HepG2 (cell line): ENCODE measurements around the gene NOP56. TPM values are rescaled to one million over a fixed set of nuclear protein-coding genes. Genes with fewer than 3 reads are reported as not detected.
A peak's percentile ranks its signal among the peaks of the same experiment; 100 is the strongest.

Experiments
- BHLHE40 ChIP-seq: IDR thresholded peaks from 2 replicates; pipeline ENCODE4 v1.6.1; 2011; ENCODE audit warnings: low read length, improper control_type of control experiment
- ZFYVE20 ChIP-seq: sonication (generic); formaldehyde crosslinking; IDR thresholded peaks from 2 replicates; pipeline ENCODE4 v1.8.0; 2023; ENCODE audit warnings: low read depth, mild to moderate bottlenecking, moderate library complexity, missing genetic modification reagents, borderline replicate concordance
- ZNF17 ChIP-seq: sonication (generic); formaldehyde crosslinking; IDR thresholded peaks from 2 replicates; pipeline ENCODE4 v1.5.0; 2020; ENCODE audit warnings: mild to moderate bottlenecking, missing genetic modification reagents
- ZNF251 ChIP-seq: sonication (generic); formaldehyde crosslinking; IDR thresholded peaks from 2 replicates; pipeline ENCODE4 v1.9.0; 2021; ENCODE audit warnings: mild to moderate bottlenecking, missing genetic modification reagents
- ZNF891 ChIP-seq: sonication (generic); formaldehyde crosslinking; IDR thresholded peaks from 2 replicates; pipeline ENCODE4 v1.5.0; 2020; ENCODE audit warnings: mild to moderate bottlenecking, missing genetic modification reagents
- ZSCAN22 ChIP-seq: sonication (generic); formaldehyde crosslinking; IDR thresholded peaks from 2 replicates; pipeline ENCODE4 v1.4.0; 2020; ENCODE audit warnings: mild to moderate bottlenecking, missing genetic modification reagents
- ZSCAN9 ChIP-seq: IDR thresholded peaks from 2 replicates; pipeline ENCODE4 v1.6.1; 2016; ENCODE audit warnings: borderline replicate concordance
- polyA plus RNA-seq, 8 experiments: library from polyadenylated mRNA; depleted of rRNA in 3 of 8; stranded (reverse) in 7 of 8; unstranded in 1 of 8; fragments of >200 nt; fragmentation: Illumina TruSeq in 4 of 8; extraction: Trizol in 4 of 8; gene quantifications; 2 replicates each; pipeline versions ENCODE4 v1.2.1 to v1.2.3, GENCODE V29; 2011 to 2016; ENCODE audit warnings: low read depth in 4 of 8, missing spikeins in 1 of 8, mixed read lengths in 1 of 8; ENCODE audit not compliant: insufficient read depth in 1 of 8
- total RNA-seq, 5 experiments: library from RNA; depleted of rRNA; stranded (reverse); fragments of >200 nt; fragmentation: Illumina TruSeq; extraction: Trizol; gene quantifications; 2 replicates each; pipeline ENCODE4 v1.2.3, GENCODE V29; 2016; ENCODE audit warnings: low read depth in 1 of 5
- TF ChIP-seq, protein P1 (sequence below): sonication (generic); formaldehyde crosslinking; IDR thresholded peaks from 2 replicates; pipeline ENCODE4 v1.4.0; 2020; ENCODE audit warnings: missing genetic modification reagents
- TF ChIP-seq, protein P2 (sequence below): IDR thresholded peaks from 2 replicates; pipeline ENCODE4 v1.4.0; 2020; ENCODE audit warnings: mild to moderate bottlenecking, missing genetic modification reagents
- TF ChIP-seq, protein P3 (sequence below): sonication (generic); formaldehyde crosslinking; IDR thresholded peaks from 2 replicates; pipeline ENCODE4 v1.4.0; 2020; ENCODE audit warnings: mild to moderate bottlenecking, missing genetic modification reagents
- TF ChIP-seq, protein P4 (sequence below): sonication (generic); formaldehyde crosslinking; IDR thresholded peaks from 2 replicates; pipeline ENCODE4 v1.8.0; 2022; ENCODE audit warnings: missing genetic modification reagents, mild to moderate bottlenecking, borderline replicate concordance
- TF ChIP-seq, protein P5 (sequence below): sonication (generic); formaldehyde crosslinking; IDR thresholded peaks from 2 replicates; pipeline ENCODE4 v1.5.1; 2020; ENCODE audit warnings: missing genetic modification reagents, mild to moderate bottlenecking, borderline replicate concordance

Gene NOP56
- total and polyA plus RNA-seq, 2 of the 13 experiments (the other 11 are each of a cell fraction or from before 2014, with no cell fraction given): 369 to 1,116 TPM

DNA sequence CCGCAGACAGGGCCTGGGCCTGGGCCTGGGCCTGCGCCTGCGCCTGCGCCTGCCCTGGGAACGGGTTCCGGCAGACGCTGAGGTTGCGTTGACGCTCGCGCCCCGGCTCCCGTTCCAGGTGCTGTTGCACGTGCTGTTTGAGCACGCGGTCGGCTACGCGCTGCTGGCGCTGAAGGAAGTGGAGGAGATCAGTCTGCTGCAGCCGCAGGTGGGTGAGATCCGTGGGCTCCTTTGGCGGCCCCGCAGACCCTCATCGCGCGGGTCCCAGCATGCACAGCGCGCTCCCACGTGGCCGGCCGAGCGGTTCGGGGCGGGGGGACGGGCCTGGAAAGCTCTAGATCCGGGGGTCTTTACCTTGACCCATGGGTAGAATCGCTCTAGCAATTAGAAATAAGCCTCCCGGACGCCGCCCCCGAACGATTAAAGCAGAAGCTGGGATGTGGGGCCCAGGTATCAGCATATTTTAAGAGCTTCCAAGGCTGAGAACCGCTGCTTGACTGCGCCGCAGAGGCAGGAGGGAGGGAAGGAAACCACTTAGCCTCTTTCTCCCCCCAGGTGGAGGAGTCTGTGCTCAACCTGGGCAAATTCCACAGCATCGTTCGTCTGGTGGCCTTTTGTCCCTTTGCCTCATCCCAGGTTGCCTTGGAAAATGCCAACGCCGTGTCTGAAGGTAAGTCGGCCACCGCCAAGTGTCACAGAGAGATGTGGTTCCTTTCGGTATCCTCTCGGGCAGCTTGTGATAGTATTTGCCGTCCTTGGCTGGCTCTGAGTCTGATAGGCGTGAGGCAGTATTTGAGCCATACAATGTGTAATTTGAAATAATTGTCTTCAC lies 508 bp downstream of the NOP56 start (continued):
- TF ChIP-seq, protein P1, sequence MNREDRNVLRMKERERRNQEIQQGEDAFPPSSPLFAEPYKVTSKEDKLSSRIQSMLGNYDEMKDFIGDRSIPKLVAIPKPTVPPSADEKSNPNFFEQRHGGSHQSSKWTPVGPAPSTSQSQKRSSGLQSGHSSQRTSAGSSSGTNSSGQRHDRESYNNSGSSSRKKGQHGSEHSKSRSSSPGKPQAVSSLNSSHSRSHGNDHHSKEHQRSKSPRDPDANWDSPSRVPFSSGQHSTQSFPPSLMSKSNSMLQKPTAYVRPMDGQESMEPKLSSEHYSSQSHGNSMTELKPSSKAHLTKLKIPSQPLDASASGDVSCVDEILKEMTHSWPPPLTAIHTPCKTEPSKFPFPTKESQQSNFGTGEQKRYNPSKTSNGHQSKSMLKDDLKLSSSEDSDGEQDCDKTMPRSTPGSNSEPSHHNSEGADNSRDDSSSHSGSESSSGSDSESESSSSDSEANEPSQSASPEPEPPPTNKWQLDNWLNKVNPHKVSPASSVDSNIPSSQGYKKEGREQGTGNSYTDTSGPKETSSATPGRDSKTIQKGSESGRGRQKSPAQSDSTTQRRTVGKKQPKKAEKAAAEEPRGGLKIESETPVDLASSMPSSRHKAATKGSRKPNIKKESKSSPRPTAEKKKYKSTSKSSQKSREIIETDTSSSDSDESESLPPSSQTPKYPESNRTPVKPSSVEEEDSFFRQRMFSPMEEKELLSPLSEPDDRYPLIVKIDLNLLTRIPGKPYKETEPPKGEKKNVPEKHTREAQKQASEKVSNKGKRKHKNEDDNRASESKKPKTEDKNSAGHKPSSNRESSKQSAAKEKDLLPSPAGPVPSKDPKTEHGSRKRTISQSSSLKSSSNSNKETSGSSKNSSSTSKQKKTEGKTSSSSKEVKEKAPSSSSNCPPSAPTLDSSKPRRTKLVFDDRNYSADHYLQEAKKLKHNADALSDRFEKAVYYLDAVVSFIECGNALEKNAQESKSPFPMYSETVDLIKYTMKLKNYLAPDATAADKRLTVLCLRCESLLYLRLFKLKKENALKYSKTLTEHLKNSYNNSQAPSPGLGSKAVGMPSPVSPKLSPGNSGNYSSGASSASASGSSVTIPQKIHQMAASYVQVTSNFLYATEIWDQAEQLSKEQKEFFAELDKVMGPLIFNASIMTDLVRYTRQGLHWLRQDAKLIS (CRISPR knock-in tag): no peak; the same call in 1 of the 2 replicates
- TF ChIP-seq ZNF891: peak; percentile 82
- TF ChIP-seq ZSCAN22 (CRISPR knock-in tag): peak; percentile 76; the same call in 1 of the 2 replicates
- TF ChIP-seq, protein P2, sequence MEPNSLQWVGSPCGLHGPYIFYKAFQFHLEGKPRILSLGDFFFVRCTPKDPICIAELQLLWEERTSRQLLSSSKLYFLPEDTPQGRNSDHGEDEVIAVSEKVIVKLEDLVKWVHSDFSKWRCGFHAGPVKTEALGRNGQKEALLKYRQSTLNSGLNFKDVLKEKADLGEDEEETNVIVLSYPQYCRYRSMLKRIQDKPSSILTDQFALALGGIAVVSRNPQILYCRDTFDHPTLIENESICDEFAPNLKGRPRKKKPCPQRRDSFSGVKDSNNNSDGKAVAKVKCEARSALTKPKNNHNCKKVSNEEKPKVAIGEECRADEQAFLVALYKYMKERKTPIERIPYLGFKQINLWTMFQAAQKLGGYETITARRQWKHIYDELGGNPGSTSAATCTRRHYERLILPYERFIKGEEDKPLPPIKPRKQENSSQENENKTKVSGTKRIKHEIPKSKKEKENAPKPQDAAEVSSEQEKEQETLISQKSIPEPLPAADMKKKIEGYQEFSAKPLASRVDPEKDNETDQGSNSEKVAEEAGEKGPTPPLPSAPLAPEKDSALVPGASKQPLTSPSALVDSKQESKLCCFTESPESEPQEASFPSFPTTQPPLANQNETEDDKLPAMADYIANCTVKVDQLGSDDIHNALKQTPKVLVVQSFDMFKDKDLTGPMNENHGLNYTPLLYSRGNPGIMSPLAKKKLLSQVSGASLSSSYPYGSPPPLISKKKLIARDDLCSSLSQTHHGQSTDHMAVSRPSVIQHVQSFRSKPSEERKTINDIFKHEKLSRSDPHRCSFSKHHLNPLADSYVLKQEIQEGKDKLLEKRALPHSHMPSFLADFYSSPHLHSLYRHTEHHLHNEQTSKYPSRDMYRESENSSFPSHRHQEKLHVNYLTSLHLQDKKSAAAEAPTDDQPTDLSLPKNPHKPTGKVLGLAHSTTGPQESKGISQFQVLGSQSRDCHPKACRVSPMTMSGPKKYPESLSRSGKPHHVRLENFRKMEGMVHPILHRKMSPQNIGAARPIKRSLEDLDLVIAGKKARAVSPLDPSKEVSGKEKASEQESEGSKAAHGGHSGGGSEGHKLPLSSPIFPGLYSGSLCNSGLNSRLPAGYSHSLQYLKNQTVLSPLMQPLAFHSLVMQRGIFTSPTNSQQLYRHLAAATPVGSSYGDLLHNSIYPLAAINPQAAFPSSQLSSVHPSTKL (CRISPR knock-in tag): no peak
- TF ChIP-seq ZFYVE20 (CRISPR knock-in tag): no peak; the same call in 1 of the 2 replicates
- 0 out of 2 replicates have a peak, but pooled peaks have one; percentile 87 for TF ChIP-seq ZNF251
- TF ChIP-seq ZSCAN9: peak; percentile 21; the same call in 1 of the 2 replicates
- TF ChIP-seq, protein P3, sequence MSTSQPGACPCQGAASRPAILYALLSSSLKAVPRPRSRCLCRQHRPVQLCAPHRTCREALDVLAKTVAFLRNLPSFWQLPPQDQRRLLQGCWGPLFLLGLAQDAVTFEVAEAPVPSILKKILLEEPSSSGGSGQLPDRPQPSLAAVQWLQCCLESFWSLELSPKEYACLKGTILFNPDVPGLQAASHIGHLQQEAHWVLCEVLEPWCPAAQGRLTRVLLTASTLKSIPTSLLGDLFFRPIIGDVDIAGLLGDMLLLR: peak; percentile 65; the same call in 1 of the 2 replicates
- TF ChIP-seq, protein P4, sequence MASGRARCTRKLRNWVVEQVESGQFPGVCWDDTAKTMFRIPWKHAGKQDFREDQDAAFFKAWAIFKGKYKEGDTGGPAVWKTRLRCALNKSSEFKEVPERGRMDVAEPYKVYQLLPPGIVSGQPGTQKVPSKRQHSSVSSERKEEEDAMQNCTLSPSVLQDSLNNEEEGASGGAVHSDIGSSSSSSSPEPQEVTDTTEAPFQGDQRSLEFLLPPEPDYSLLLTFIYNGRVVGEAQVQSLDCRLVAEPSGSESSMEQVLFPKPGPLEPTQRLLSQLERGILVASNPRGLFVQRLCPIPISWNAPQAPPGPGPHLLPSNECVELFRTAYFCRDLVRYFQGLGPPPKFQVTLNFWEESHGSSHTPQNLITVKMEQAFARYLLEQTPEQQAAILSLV (CRISPR knock-in tag): peak; percentile 92
- TF ChIP-seq, protein P5, sequence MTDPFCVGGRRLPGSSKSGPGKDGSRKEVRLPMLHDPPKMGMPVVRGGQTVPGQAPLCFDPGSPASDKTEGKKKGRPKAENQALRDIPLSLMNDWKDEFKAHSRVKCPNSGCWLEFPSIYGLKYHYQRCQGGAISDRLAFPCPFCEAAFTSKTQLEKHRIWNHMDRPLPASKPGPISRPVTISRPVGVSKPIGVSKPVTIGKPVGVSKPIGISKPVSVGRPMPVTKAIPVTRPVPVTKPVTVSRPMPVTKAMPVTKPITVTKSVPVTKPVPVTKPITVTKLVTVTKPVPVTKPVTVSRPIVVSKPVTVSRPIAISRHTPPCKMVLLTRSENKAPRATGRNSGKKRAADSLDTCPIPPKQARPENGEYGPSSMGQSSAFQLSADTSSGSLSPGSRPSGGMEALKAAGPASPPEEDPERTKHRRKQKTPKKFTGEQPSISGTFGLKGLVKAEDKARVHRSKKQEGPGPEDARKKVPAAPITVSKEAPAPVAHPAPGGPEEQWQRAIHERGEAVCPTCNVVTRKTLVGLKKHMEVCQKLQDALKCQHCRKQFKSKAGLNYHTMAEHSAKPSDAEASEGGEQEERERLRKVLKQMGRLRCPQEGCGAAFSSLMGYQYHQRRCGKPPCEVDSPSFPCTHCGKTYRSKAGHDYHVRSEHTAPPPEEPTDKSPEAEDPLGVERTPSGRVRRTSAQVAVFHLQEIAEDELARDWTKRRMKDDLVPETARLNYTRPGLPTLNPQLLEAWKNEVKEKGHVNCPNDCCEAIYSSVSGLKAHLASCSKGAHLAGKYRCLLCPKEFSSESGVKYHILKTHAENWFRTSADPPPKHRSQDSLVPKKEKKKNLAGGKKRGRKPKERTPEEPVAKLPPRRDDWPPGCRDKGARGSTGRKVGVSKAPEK: peak; percentile 88; the same call in 1 of the 2 replicates
- TF ChIP-seq BHLHE40: no peak
- no peak for TF ChIP-seq ZNF17 (CRISPR knock-in tag)
